PFSK-1 (cell line): ENCODE measurements around the gene GNAS.

Experiments
- POLR2AphosphoS5 ChIP-seq: IDR thresholded peaks from 2 replicates; pipeline ENCODE4 v1.6.1; 2012; ENCODE audit warnings: low read depth, mild to moderate bottlenecking, control low read depth, low read length, moderate library complexity
- SIN3A ChIP-seq: IDR thresholded peaks from 2 replicates; pipeline ENCODE4 v1.6.1; 2012; ENCODE audit warnings: mild to moderate bottlenecking, low read length, moderate library complexity, borderline replicate concordance; ENCODE audit not compliant: insufficient read depth
- TAF1 ChIP-seq: IDR thresholded peaks from 2 replicates; pipeline ENCODE4 v1.6.1; 2012; ENCODE audit warnings: low read length, control low read depth, borderline replicate concordance; ENCODE audit not compliant: insufficient read depth
- TF ChIP-seq, protein P1 (sequence below), 2 experiments: IDR thresholded peaks; 2 replicates each; pipeline versions ENCODE4 v1.6.1 to v1.8.0; 2011 to 2012; ENCODE audit warnings: low read depth in 2 of 2, low read length in 2 of 2, control low read depth in 1 of 2, inconsistent platforms in 1 of 2, mild to moderate bottlenecking in 1 of 2, moderate library complexity in 1 of 2; ENCODE audit not compliant: insufficient read depth in 1 of 2

DNA sequence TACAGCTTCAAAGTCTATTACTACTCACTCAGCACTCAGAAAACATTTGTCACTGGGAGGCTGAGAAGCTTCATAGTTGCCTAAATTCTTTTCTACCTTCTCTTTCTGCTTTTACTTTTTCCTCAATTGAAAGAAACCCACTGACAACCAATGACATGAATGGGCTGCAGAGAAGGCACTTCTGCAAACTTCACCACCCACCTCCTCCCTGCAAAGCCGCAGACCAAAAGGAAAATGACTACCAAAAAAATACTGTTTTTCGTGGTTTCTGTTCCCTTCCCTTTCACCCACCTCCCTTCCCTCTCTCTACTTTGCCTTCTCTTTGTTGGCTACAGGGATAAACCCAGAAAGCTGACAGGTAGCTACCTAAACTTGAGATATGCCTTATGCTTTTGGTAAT lies 5.1 kb upstream of the GNAS start:
- TF ChIP-seq, protein P1, sequence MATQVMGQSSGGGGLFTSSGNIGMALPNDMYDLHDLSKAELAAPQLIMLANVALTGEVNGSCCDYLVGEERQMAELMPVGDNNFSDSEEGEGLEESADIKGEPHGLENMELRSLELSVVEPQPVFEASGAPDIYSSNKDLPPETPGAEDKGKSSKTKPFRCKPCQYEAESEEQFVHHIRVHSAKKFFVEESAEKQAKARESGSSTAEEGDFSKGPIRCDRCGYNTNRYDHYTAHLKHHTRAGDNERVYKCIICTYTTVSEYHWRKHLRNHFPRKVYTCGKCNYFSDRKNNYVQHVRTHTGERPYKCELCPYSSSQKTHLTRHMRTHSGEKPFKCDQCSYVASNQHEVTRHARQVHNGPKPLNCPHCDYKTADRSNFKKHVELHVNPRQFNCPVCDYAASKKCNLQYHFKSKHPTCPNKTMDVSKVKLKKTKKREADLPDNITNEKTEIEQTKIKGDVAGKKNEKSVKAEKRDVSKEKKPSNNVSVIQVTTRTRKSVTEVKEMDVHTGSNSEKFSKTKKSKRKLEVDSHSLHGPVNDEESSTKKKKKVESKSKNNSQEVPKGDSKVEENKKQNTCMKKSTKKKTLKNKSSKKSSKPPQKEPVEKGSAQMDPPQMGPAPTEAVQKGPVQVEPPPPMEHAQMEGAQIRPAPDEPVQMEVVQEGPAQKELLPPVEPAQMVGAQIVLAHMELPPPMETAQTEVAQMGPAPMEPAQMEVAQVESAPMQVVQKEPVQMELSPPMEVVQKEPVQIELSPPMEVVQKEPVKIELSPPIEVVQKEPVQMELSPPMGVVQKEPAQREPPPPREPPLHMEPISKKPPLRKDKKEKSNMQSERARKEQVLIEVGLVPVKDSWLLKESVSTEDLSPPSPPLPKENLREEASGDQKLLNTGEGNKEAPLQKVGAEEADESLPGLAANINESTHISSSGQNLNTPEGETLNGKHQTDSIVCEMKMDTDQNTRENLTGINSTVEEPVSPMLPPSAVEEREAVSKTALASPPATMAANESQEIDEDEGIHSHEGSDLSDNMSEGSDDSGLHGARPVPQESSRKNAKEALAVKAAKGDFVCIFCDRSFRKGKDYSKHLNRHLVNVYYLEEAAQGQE (IDR thresholded peaks at IDR 0.05; ENCODE audit: insufficient read depth in 1 of 2, low read depth in 2 of 2, low read length in 2 of 2) = no peak
- TF ChIP-seq POLR2AphosphoS5 = no peak
- no peak for TF ChIP-seq SIN3A
- no peak for TF ChIP-seq TAF1
